Right kidney (tissue), 1 donor: Measurements from ENCODE around the gene ARL13B.
"Not testable (repeated sequence)": the region's sequence is repeated elsewhere in the genome, so short reads cannot be mapped to it uniquely, and the experiment has no call there.

Experiments
- DNase-seq: peaks from one replicate; pipeline ENCODE4 v3.0.0-alpha.2; 2016

Gene ARL13B

DNA sequence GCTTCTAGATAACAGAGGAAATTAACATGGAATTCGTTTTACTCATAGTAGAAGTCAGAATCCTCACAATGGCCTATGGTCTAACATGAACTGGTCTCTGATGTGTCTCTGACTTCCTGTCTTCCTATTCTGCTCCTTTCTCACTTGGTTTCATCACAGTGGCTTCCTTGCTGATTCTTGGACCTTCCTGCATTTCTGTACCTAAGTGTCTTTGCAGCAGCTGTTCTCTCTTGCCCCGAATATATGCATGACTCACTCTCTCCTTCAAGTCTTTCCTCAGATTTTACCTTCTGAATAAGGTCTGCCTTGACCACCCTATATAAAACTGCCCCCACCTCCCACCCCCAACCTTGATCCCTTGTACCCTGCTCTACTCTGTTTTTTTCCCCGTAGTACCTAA, 14.1 kb downstream of the ARL13B start:
- DNase-seq = no peak

DNA sequence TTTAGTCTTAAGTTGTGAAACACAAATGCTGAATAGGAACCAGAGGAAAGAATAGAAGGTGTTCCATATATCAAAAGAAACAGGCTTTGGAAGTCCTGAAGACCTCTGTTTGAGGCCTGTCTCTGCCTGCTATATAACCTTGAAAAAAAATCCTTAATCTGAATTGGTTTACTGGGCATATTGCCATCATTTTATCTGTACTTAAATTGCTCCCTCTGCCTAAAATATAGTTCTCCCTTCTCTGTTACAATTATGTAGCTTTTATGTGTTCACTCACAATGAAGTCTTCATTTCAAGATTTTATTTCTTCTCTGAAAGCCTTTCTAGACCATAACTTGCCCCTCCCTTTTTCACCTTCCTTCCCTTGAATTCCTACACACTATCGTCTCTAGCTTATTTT, 21.2 kb downstream of the ARL13B start:
- DNase-seq = no peak

DNA sequence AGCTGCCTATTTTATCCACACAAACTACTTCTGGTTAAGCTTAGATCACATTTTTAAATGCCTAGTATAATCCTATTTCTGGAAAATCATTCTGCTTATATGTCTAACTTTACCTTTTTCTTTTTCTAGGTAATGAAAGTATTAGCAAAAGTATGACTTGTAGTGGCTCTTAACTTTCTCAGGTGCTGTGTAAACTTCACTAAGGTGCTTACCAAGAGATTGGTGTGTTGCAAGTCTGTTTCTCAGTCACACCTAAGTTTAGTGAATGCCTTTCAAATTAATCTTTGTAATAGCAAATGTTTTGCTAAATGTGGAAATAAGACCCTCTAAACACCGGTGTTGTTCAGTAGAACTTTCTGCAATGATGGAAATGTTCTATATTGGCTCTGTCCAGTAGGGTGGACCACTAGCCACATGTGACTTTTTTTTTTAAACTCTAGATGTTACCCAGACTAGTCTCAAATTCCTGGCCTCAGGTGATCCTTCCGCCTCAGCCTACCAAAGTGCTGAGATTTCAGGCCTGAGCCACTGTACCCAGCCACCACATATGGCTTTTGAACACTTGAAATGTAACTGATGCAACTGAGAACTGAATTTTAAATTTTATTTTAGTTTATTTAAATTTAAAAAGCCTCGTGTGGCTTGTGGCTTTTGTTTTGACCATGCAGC, 22.0 kb downstream of the ARL13B start:
- DNase-seq = no peak

DNA sequence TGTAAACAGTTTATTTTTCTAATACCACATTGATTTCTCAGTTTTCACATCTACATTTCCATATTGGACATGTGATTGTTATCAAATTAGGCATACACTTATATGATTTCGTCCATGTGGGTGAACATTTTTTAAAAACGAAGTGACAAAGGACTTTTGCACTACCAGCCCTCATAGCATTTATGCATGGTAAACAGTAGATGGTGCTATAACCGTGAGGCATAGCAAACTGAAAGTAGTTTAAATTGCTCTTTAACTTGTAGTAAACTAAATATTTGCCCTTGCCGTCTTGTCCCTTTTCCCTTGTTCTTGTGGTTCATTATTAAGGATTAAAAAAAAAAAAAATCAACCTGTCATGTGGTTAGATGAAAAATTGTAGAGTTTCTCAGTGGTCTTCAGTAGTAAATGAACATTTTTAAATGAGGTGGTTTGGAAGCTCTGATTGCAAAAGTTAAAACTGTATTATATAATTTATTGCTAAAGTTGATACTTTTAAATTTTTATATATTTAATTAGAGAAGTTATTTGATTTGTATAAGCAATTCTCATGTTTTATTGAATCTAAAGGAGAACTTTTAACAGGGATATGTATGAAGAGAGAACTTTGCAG, 24.5 kb downstream of the ARL13B start:
- DNase-seq = no peak

DNA sequence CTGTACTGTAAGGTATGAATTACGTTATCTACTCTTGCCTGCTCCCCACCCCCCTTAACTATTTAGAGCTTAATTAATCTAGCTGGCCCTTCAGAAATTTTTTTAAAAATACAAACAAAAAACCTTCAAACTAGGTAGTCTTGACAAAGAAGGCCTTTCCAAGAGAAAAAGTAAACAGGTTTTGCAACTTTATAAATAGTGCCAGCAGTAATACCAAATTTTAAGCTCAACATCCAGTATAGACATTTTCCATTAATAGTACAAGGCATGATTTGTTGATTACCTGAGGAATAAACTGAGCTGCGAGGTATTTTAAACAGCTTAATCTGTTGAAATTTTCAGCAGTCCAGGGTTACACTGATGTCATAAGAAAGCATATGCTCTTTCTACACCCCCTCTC, 28.3 kb downstream of the ARL13B start:
- DNase-seq = no peak

DNA sequence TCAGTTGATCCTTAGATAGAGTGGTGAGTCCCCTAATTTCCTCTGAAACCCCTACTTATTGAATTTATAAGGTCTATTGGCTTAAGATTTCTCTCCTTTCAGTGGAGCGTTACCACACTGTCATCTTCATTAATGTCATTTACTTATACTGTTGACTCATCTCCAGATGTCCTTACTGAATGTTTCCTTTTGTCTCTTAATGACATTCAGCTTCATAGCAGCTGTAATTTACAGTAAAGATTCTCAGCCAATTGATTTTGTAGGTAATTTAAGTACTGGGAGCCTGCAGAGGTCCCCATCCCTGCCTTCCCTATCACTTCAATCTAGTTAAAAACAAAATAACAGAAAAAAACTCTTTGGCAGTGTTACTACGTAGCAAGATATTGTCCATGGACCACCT, 29.7 kb downstream of the ARL13B start:
- DNase-seq = no peak

DNA sequence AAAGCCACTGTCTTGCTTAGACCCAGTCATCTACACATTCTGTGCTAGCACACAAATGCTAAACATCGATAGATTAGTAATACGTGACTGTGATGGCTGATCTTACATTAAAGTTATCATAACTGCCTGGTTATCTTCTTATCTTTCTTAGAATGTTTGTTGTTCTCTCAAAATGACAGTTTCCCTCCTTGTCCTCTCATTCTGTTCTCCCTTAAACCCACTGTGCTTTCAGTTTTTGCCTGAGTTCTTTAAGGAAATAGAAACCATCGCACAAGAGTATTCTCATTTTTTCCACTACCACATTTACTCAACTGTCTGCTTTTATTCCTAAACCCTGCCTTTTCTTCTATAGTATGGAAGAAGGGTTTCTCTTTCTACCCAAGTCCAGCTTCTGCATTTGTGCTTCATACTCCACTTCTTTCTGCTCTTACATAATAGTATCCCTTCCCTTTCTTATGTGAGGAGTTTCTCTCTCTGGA, 31.3 kb downstream of the ARL13B start:
- no peak for DNase-seq

DNA sequence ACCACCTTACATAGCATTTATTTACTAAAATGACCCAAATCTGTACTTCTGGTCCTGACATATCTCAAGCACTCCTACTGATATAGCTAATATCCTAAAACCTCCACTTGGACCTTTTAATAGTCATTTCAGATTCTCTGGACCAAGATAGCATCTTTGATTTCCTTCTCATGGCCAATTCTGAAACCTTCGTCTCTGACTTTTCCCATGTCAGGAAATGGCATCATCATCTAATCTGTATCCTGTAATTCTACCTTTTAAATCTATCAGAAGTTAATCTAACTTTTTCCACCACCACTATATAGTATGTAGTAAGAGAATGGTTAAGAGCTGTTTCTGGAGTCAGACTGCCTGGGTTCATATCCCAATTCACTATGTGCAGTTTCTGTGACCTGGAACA, 32.2 kb downstream of the ARL13B start:
- DNase-seq = no peak

DNA sequence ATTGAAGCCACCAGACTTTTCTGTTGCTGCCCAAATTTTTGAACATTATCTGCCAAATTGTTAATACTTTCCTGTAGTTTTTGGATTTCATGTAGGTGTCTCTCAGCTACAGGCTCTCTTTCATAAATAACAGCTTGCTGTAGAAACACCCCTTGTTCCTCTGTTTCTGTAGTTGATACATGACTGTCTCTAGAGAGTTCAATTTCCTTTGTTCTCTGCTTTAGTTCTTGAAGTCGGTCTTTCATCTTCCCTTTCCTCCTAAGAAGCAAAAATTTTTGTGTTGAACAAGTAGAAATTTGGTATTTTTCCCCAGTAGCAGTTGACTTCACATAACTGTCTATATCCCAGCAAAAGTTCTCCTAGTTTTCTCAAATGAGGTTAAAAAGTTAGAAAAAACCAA, 35.1 kb downstream of the ARL13B start:
- no peak for DNase-seq

DNA sequence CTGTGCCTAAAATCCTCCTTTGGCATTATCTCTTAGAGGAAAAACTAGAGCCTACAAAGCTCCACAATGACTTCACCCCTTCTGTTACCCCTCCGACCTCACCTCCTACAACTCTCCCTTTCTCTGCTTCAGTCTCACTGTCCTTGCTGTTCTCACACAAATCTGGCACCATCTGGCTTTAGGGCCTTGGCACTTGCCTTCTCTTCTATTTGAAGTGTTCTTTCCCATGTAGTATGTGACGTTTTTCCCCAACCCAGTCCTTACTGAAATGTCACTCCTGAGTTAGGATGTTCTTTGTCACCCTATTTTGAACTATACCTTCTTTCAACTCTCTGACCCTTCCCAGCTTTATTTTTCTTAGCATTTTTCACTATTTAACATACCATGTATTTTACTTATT, 39.7 kb downstream of the ARL13B start:
- no peak for DNase-seq

DNA sequence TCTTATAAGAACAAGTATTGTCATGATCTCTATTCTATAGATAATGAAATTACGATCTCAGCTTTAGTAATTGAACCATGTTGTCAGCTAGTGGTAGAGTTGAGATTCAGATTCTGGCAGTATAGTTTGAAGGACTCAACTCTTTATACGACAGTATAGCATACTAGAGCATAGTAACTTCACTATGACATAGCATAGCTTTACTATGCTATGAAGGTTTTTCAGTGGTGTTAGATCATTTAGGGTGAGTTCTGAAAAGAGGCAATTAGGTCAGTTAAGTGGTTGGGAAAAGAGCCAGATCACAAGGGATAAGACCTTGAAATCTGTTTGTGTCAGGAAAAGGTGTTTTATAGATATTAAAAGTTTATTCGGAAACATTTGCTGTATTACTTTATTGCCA, 40.3 kb downstream of the ARL13B start:
- DNase-seq = no peak

DNA sequence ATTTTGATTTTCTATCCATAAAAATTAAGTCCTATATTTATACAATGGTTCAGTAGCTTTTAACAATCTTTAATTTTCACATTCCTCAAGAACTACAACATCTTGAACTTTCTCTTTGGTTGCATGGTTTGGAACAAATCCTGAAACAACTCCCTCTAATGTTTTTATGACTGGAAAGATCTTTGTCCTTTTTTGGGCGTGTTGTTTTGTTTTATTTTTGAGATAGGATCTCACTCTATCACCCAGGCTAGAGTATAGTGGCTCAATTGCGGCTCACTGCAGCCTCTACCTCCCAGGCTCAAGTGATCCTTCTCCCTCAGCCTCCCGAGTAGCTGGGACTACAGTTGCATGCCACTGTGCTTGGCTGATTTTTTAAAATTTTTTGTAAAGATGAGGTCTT, 44.4 kb downstream of the ARL13B start:
- no peak for DNase-seq

DNA sequence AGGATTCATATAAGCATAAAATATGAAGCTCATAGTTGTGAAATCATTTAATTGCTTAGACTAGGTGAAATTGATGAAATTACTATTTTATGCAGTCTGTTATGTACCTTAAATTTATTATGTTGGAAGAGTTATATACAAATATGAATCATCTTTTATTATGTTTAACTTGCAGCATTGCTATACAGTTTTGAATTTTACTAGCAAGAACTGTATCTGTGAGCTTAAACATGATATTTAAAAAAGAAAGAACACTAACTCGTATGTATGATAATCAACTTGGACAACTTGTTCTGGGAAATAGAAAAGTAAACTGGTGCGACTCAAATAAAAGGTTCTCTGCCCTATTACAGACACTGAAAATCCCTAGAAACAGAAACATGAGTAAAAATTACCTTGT, 46.7 kb downstream of the ARL13B start:
- DNase-seq = no peak

DNA sequence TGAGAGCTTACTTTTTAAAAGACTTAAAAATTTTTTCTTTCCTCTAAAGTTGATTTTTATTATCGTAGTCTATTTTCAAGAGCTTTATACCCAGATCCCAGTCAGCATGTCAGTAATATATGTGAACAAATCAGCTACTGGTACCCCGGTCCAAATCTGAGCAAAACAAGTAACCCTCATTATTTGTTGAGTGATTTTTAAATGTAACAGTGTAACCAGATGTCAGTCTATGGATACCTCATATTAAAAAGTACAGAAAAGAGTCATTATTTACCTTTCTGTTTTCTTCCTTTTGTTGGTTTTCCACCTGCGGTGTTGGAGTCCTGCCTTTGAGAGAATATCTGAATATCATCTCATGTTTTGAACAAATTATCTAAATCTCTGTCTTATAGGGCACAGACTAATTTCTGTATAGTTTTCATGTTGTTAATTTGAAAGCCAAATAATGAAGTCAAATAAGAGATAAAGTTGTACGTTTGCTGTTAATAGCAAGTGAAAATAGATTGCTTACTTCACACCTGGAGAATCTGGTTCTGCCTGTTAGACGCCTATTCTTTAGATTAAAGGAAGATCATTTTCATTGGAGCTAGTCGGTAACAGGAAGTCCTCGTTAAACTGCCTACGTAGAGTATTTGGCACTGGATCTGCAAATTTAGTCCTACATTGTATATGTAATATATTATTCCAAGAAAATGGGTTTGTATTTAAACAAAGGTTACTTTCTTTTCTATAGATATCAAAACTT, 48.3 kb downstream of the ARL13B start, which contains the start of gene STX19:
Gene STX19 (minus strand): TSS at position 505 of the 745 bp plus-strand sequence. CDS start 13,328 bp downstream, outside the sequence.
- no peak for DNase-seq

DNA sequence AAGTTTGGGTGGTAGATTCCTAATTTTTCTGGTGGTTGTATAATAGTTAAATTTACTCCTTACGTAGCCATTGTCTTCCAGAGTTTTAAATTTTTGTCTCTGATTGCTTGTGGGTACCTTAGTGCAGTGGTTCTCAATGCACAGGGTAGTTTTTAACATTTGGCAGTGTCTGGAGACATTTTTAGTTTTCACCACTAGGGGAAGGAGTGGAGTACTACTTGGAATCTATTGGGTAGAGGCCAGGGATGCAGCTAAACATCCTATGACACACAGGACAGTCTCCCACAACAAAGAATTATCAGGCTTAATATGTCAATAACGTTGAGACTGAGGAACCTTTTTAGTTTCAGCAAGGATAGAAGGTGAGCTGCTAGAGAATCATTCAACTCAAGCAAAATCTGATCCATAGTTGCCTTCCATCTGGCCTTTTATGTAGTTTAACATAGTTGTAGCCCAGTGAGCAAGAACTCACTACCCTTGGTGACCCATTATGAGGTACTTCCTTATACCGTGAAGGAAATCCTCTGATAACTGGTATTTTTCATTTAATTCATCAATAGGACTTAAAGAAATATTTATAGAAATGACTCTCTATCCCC, 57.1 kb downstream of the ARL13B start:
- no peak for DNase-seq

DNA sequence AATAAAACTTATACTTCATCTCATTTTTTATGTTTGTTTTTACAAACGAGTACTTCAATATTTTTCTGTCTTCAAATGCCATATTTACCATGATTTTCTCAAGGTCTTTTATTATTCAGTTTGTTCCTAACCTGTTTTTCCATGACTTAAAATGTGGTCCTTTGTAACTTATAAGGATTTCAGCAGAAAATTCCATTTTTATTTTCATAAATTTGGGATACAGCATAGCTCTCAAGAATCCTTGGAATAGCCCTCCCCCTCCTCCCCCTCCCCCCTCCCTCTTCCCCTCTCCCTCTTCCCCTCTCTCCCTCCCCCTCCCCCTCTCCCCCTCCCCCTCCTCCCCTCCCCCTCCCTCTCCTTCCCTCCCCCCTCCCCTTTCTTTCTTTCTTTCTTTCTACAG, 63.3 kb downstream of the ARL13B start:
- no peak for DNase-seq

DNA sequence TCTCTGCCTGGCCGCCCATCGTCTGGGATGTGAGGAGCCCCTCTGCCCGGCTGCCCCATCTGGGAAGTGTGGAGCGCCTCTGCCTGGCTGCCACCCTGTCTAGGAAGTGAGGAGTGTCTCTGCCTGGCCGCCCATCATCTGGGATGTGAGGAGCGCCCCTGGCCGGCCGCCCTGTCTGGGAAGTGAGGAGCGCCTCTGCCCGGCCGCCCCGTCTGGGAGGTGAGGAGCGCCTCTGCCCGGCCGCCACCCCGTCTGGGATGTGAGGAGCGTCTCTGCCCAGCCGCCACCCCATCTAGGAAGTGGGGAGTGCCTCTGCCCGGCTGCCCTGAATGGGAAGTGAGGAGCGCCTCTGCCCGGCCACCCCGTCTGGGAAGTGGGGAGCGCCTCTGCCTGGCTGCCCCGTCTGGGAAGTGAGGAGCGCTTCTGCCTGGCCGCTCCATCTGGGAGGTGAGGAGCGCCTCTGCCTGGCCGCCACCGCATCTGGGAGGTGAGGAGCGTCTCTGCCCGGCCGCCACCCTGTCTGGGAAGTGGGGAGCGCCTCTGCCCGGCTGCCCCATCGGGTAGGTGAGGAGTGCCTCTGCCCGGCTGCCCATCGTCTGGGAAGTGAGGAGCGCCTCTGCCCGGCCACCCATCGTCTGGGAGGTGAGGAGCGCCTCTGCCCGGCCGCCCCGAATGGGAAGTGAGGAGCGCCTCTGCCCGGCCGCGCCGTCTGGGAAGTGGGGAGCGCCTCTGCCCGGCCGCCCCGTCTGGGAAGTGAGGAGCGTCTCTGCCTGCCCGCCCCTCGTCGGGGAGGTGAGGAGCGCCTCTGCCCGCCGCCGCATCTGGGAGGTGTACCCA, 64.4 kb downstream of the ARL13B start:
- DNase-seq = not testable (repeated sequence)

DNA sequence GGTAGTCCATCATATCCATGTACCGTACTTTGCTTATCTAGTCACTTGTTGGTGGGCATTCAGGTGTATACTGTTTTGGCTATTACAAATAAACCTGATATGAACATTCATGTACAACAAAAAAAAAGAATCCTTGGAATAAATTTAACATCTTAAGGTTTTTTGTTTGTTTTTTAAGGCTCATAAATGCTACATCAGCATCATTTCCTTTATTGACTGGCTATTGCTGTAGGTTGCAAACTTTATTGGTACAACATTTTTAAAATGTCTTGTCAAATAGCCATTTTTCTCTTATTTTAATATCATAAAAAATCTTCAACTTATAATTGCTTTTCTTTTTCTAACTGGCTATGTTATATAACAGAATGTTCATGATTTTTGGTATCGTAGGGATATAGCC, 66.6 kb downstream of the ARL13B start:
- DNase-seq = no peak

DNA sequence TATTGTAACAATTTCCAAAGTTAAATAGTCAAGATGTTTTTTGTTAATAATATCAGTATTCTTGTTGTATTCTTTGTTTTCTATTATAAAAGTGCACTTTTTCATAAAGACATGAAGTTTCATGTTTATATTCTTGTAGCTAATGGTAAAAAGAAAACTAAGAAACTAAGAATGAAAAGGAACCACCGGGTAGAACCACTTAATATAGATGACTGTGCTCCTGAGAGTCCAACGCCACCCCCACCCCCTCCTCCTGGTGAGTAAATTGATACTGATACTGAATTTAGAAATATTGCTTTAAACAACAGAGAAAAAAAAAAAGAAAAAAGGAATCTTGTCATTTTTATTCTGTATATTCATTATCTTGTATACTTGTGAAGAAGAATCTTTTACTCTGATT, 69.3 kb downstream of the ARL13B start:
- no peak for DNase-seq

DNA sequence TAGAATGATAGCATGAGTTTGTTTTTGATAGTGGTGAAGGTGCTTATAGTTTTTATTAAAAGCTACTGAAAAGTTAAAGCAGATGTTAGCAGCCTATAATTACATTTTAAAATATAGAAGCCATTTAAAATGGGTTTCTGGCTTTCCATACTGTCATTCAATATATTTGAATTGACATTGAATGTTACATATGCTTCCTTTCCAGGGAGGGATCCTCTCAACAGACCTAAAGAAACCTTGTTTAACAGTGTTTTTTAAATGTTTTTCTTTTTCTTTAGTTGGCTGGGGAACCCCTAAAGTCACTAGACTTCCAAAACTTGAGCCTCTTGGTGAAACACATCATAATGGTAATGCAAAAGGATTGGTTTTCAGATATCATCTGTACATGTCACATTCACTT, 70.6 kb downstream of the ARL13B start:
- DNase-seq = no peak

DNA sequence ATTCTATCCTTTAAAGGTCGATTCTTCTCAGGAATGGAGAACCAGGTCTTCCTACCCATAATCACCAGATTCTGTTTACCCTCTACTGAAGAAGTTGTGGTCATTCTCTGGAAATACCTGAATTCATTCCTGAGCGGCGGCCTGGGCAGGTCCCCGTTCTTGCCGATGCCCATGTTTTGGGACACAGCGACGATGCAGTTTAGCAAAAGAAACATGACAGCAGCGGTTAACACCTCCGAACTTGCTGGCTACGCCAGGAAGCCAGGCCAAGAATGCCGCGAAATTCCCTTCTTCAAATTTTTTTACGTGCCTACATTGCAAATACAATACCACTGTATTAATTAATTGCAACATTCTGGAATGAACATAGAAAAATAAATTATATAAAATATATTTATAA, 81.3 kb downstream of the ARL13B start:
- no peak for DNase-seq
